ENCODE data around the gene LRRC72. TPM values are rescaled to one million over a fixed set of nuclear protein-coding genes. Genes with fewer than 3 reads are reported as not detected.
A peak's percentile ranks its signal among the peaks of the same experiment; 100 is the strongest.

The LRRC72 gene
- total and polyA plus RNA-seq, 8 donors, result not detected

DNA sequence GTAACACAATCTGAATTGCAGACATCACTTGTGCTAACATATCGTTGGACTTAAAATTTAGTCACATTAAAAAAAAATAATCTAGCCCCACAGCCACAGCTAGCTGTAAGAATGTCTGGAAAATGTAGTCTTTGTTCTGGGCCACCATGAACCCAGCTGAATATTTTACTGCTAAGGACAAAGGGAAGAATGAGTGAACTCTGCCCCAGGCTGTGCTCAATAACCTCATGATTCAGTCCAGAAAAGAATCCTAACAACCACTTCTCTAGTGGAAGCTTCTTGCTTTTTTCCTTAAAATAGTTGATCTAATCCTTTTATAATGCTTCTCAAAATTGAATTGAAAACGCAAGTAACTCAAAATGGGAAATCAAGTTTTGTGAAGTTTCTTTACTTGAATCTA lies 35.5 kb upstream of the LRRC72 start:
- no peak overlapping the region for H3K4me3 ChIP-seq
- WGBS, 2 donors, result 75 to 79% methylated on average over 2 of the region's 2 CpGs

GRCh38 chr7:16492513-16493062 lies 34.0 kb upstream of the LRRC72 start:
- FAIRE-seq (no peak), ATAC-seq (no peak), DNase-seq (no peak)
- no peak overlapping the region for H3K4me3 ChIP-seq
- peaks cover 0 to 4% (median 3%) of the 10 kb centered on the region in 3 donors for H3K4me1 ChIP-seq
- intact Hi-C loops (cut with DNase I), result no loop called here
- H3K36me3 ChIP-seq, result no peaks in the 10 kb centered on the region
- TF ChIP-seq CTCF (IDR thresholded peaks at IDR 0.05), result no peak
- H3K27ac ChIP-seq, result no peak overlapping the region
- no peaks in the 10 kb centered on the region for H3K9me3 ChIP-seq
- no peaks in the 10 kb centered on the region for H3K27me3 ChIP-seq
- 42 to 45% methylated on average over 3 of the region's 3 CpGs for WGBS, 2 donors

More for the DNA sequence above, 35.5 kb upstream of the LRRC72 start:
- no peak for ATAC-seq
- no peak overlapping the region for H3K27ac ChIP-seq
- peaks cover 0 to 4% (median 3%) of the 10 kb centered on the region in 3 donors for H3K4me1 ChIP-seq
- no peak for TF ChIP-seq CTCF (IDR thresholded peaks at IDR 0.05)
- no peaks in the 10 kb centered on the region for H3K9me3 ChIP-seq
- FAIRE-seq, result no peak
- H3K27me3 ChIP-seq, result no peaks in the 10 kb centered on the region
- intact Hi-C loops (cut with DNase I), result no loop called here
- no peaks in the 10 kb centered on the region for H3K36me3 ChIP-seq
- DNase-seq, result no peak

- no peak for ATAC-seq
- 84 to 94% methylated on average over 2 of the region's 2 CpGs for WGBS, 2 donors
These were observed 33.4 kb upstream of the LRRC72 start for GRCh38 chr7:16493266-16493665.

DNA sequence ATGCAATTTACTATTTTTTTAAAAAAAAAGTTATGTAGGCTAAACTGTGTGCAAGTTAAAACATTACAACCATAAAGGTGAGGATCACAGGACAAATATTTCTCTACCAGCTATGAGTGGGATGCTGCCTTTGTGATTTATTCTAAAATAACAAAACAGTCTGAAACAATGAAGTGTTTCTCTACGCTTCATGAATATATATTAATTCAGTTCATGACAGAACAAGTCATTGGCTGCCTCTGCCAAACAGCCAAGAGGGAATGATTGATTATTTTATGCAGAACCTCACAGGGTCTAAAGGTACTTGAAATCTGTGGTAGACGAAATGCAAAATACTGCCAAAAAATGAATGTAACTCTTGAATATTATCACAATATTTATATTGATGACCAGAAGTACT lies 32.1 kb upstream of the LRRC72 start:
- no peak for TF ChIP-seq CTCF (IDR thresholded peaks at IDR 0.05)
- no peak for FAIRE-seq
- intact Hi-C loops (cut with DNase I), result no loop called here
- 66 to 72% methylated on average over 2 of the region's 2 CpGs for WGBS, 2 donors
- Histone ChIP-seq H3K36me3 (no peaks in the 10 kb centered on the region), H3K4me3 (no peak overlapping the region), H3K27ac (no peak overlapping the region), H3K27me3 (no peaks in the 10 kb centered on the region), H3K4me1 (peaks cover 0 to 4% (median 3%) of the 10 kb centered on the region in 3 donors), H3K9me3 (no peaks in the 10 kb centered on the region)
- DNase-seq, result no peak
- ATAC-seq, result no peak

More at GRCh38 chr7:16493266-16493665, 33.4 kb upstream of the LRRC72 start:
- intact Hi-C loops (cut with DNase I), result no loop called here
- H3K4me3 ChIP-seq, result no peak overlapping the region
- FAIRE-seq, result no peak
- no peak for TF ChIP-seq CTCF (IDR thresholded peaks at IDR 0.05)
- DNase-seq, result no peak
- H3K27me3 ChIP-seq, result no peaks in the 10 kb centered on the region
- H3K9me3 ChIP-seq, result no peaks in the 10 kb centered on the region
- peaks cover 0 to 4% (median 3%) of the 10 kb centered on the region in 3 donors for H3K4me1 ChIP-seq
- no peak overlapping the region for H3K27ac ChIP-seq
- H3K36me3 ChIP-seq, result no peaks in the 10 kb centered on the region

DNA sequence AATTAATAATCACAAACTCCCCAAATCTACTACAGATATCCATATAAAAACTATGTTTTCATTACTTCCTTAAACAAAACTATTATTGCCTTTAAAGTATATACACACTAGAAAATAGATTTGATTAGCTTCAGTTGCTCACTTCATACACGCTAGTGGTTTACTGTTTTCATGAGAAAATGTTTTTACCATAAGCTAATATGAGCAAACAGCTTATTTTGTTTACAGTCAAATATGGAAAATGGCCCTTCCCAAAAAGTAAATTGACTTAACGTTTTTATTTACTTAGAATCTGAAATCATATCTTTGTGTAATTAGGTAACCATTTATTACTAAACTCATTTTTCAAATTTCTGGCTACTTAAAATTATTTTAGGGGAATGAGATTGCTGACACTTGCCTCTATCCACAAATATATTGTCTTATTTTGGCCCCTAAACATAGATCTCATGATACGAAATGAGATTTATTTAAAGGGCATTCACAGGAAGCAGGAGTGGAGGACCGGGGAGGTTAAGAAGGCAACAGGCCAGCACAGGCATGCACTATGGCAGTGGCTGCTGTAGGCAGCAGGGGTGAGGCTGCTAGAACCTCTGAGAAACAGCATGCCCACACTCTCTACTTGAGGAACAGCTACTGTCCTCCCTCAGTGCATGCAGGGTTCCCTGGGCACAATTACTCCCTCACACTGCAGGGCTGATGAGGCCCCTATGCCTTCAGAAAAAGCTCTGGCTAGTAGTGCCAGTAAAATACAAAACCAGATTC lies 31.5 kb upstream of the LRRC72 start:
- Histone ChIP-seq H3K36me3 (no peaks in the 10 kb centered on the region), H3K27ac (no peak overlapping the region), H3K27me3 (no peaks in the 10 kb centered on the region), H3K4me3 (no peak overlapping the region), H3K4me1 (peaks cover 0 to 4% (median 3%) of the 10 kb centered on the region in 3 donors), H3K9me3 (no peaks in the 10 kb centered on the region)
- TF ChIP-seq CTCF (IDR thresholded peaks at IDR 0.05), result no peak
- intact Hi-C loops (cut with DNase I), result no loop called here
- WGBS, 2 donors, result 44 to 48% methylated on average over 4 of the region's 4 CpGs
- ATAC-seq (peak in 1 of 4 donors; percentile 25), FAIRE-seq (no peak), DNase-seq (no peak)

All from pancreas (tissue), 10 donors.